H9 (cell line): ENCODE measurements around the gene BAIAP2. TPM values are rescaled to one million over a fixed set of nuclear protein-coding genes. Genes with fewer than 3 reads are reported as not detected.

ENCODE experiments used
- DNase-seq: peaks from one replicate; pipeline ENCODE4 v3.0.0-alpha.2; 2017
- H2AFZ ChIP-seq: one replicate; pipeline ENCODE4 v1.6.1; 2013; ENCODE audit warnings: mild to moderate bottlenecking, low read length, control low read depth, moderate library complexity
- H2AK5ac ChIP-seq: 2 replicates; pipeline ENCODE4 v1.6.1; 2013; ENCODE audit warnings: low read length, control low read depth, mixed read lengths; ENCODE audit not compliant: insufficient read length
- H2BK120ac ChIP-seq: one replicate; pipeline ENCODE4 v1.6.1; 2013; ENCODE audit warnings: low read depth, mild to moderate bottlenecking, low read length, control low read depth, inconsistent platforms; ENCODE audit not compliant: poor library complexity, severe bottlenecking
- H2BK12ac ChIP-seq: 2 replicates; pipeline ENCODE4 v1.6.1; 2013; ENCODE audit warnings: low read length, control low read depth, mixed read lengths, low read depth; ENCODE audit not compliant: insufficient read length
- H2BK15ac ChIP-seq: 2 replicates; pipeline ENCODE4 v1.6.1; 2013; ENCODE audit warnings: low read depth, low read length, control low read depth
- H2BK20ac ChIP-seq: one replicate; pipeline ENCODE4 v1.6.1; 2013; ENCODE audit warnings: low read depth, mild to moderate bottlenecking, low read length, control low read depth, inconsistent platforms; ENCODE audit not compliant: poor library complexity, severe bottlenecking
- H2BK5ac ChIP-seq: 2 replicates; pipeline ENCODE4 v1.6.1; 2013; ENCODE audit warnings: low read length, control low read depth, mixed read lengths; ENCODE audit not compliant: insufficient read length
- H3K14ac ChIP-seq: 2 replicates; pipeline ENCODE4 v1.6.1; 2013; ENCODE audit warnings: low read length, control low read depth; ENCODE audit not compliant: insufficient read depth
- H3K18ac ChIP-seq: 2 replicates; pipeline ENCODE4 v1.6.1; 2013; ENCODE audit warnings: low read depth, mild to moderate bottlenecking, mixed read lengths, low read length, control low read depth; ENCODE audit not compliant: insufficient read length
- H3K23ac ChIP-seq: 2 replicates; pipeline ENCODE4 v1.6.1; 2013; ENCODE audit warnings: low read length, control low read depth, mixed read lengths, low read depth; ENCODE audit not compliant: insufficient read length
- H3K23me2 ChIP-seq: 2 replicates; pipeline ENCODE4 v1.6.1; 2013; ENCODE audit warnings: low read depth, mild to moderate bottlenecking, mixed read lengths, low read length, control low read depth; ENCODE audit not compliant: insufficient read length, poor library complexity, severe bottlenecking
- H3K27ac ChIP-seq: 2 replicates; pipeline ENCODE4 v1.5.1; 2013; ENCODE audit warnings: low read length, control low read depth, mixed read lengths, low read depth; ENCODE audit not compliant: insufficient read length
- H3K27me3 ChIP-seq: 2 replicates; pipeline ENCODE4 v1.6.1; 2013; ENCODE audit warnings: low read length, control low read depth, inconsistent platforms; ENCODE audit not compliant: insufficient read depth
- H3K4ac ChIP-seq: 2 replicates; pipeline ENCODE4 v1.6.1; 2013; ENCODE audit warnings: low read depth, mild to moderate bottlenecking, control low read depth, inconsistent platforms, low read length, moderate library complexity
- H3K4me1 ChIP-seq: 2 replicates; pipeline ENCODE4 v1.6.1; 2013; ENCODE audit warnings: low read length, control low read depth, inconsistent platforms; ENCODE audit not compliant: insufficient read depth
- H3K4me2 ChIP-seq: 2 replicates; pipeline ENCODE4 v1.6.1; 2013; ENCODE audit warnings: low read length, control low read depth, mixed read lengths; ENCODE audit not compliant: insufficient read length, insufficient read depth
- H3K56ac ChIP-seq: 2 replicates; pipeline ENCODE4 v1.6.1; 2013; ENCODE audit warnings: low read depth, mild to moderate bottlenecking, mixed read lengths, low read length, control low read depth; ENCODE audit not compliant: insufficient read length
- H3K79me1 ChIP-seq: 2 replicates; pipeline ENCODE4 v1.6.1; 2013; ENCODE audit warnings: low read depth, mild to moderate bottlenecking, moderate library complexity, low read length, control low read depth, inconsistent platforms; ENCODE audit not compliant: insufficient read depth, poor library complexity, severe bottlenecking
- H3K79me2 ChIP-seq: 2 replicates; pipeline ENCODE4 v1.6.1; 2013; ENCODE audit warnings: low read length, control low read depth, inconsistent platforms; ENCODE audit not compliant: insufficient read depth
- H3K9ac ChIP-seq: 2 replicates; pipeline ENCODE4 v1.6.1; 2013; ENCODE audit warnings: low read length, control low read depth, mixed read lengths; ENCODE audit not compliant: insufficient read length; ENCODE audit errors: extremely low read depth
- H3K9me3 ChIP-seq: one replicate; pipeline ENCODE4 v1.6.1; 2013; ENCODE audit warnings: low read depth, low read length, inconsistent platforms; ENCODE audit not compliant: control insufficient read depth
- H3T11ph ChIP-seq: one replicate; pipeline ENCODE4 v1.6.1; 2013; ENCODE audit warnings: mild to moderate bottlenecking, low read length, control low read depth, inconsistent platforms
- H4K20me1 ChIP-seq: one replicate; pipeline ENCODE4 v1.6.1; 2013; ENCODE audit not compliant: control insufficient read depth, insufficient read length, insufficient read depth
- H4K5ac ChIP-seq: 2 replicates; pipeline ENCODE4 v1.6.1; 2013; ENCODE audit warnings: low read depth, mild to moderate bottlenecking, mixed read lengths, low read length, control low read depth; ENCODE audit not compliant: insufficient read length
- H4K8ac ChIP-seq: replicated peaks from 2 replicates; pipeline ENCODE4 v1.6.1; 2013; ENCODE audit warnings: low read length, control low read depth, mixed read lengths, low read depth; ENCODE audit not compliant: insufficient read length
- H4K91ac ChIP-seq: 2 replicates; pipeline ENCODE4 v1.6.1; 2013; ENCODE audit warnings: low read depth, mild to moderate bottlenecking, moderate library complexity, mixed read lengths, low read length, control low read depth; ENCODE audit not compliant: insufficient read length
- H3K27ac Mint-ChIP-seq, 3 experiments: 2 replicates in 2 of 3; 3 replicates in 1 of 3; pipeline ENCODE4 v1.8.0; 2020 to 2021; ENCODE audit warnings: mixed read lengths in 3 of 3, mild to moderate bottlenecking in 1 of 3, moderate library complexity in 1 of 3
- H3K27me3 Mint-ChIP-seq: 2 replicates; pipeline ENCODE4 v1.8.0; 2021; ENCODE audit warnings: low read depth, mild to moderate bottlenecking, moderate library complexity, mixed read lengths
- H3K36me3 Mint-ChIP-seq, 3 experiments: 2 replicates in 2 of 3; 3 replicates in 1 of 3; pipeline ENCODE4 v1.8.0; 2020 to 2021; ENCODE audit warnings: low read depth in 3 of 3, mixed read lengths in 3 of 3; ENCODE audit not compliant: insufficient read depth in 1 of 3
- H3K4me1 Mint-ChIP-seq, 2 experiments: 2 replicates each; pipeline ENCODE4 v1.8.0; 2020; ENCODE audit warnings: mixed read lengths in 2 of 2
- H3K4me3 Mint-ChIP-seq, 2 experiments: 2 replicates in 1 of 2; 3 replicates in 1 of 2; pipeline ENCODE4 v1.8.0; 2020 to 2021; ENCODE audit warnings: mild to moderate bottlenecking in 2 of 2, mixed read lengths in 2 of 2, moderate library complexity in 1 of 2
- H3K9me3 Mint-ChIP-seq, 2 experiments: 2 replicates in 1 of 2; 3 replicates in 1 of 2; pipeline ENCODE4 v1.8.0; 2020; ENCODE audit warnings: mild to moderate bottlenecking in 2 of 2, mixed read lengths in 2 of 2, moderate library complexity in 1 of 2
- CTCF ChIP-seq: fragments of 200-600 bp; sonication (generic); conservative IDR thresholded peaks from 3 replicates; pipeline ENCODE4 v1.8.0; 2021; ENCODE audit warnings: antibody characterized with exemption, mild to moderate bottlenecking
- WGBS: extraction: QIAGEN DNeasy Blood & Tissue Kit; methylation state at CpG from one replicate; pipeline ENCODE4 v1.1.7; 2013; ENCODE audit warnings: missing lambda C conversion rate, low lambda C conversion rate, mixed read lengths; ENCODE audit not compliant: insufficient read length; ENCODE audit errors: extremely low coverage; 5-methylcytosine and 5-hydroxymethylcytosine counted together
- total RNA-seq: library from RNA; stranded (reverse); gene quantifications from 2 replicates; pipeline ENCODE4 v1.2.1, GENCODE V29; 2021

The BAIAP2 gene
- total RNA-seq, 1 experiment from 2014 or later = 27.8 TPM

DNA sequence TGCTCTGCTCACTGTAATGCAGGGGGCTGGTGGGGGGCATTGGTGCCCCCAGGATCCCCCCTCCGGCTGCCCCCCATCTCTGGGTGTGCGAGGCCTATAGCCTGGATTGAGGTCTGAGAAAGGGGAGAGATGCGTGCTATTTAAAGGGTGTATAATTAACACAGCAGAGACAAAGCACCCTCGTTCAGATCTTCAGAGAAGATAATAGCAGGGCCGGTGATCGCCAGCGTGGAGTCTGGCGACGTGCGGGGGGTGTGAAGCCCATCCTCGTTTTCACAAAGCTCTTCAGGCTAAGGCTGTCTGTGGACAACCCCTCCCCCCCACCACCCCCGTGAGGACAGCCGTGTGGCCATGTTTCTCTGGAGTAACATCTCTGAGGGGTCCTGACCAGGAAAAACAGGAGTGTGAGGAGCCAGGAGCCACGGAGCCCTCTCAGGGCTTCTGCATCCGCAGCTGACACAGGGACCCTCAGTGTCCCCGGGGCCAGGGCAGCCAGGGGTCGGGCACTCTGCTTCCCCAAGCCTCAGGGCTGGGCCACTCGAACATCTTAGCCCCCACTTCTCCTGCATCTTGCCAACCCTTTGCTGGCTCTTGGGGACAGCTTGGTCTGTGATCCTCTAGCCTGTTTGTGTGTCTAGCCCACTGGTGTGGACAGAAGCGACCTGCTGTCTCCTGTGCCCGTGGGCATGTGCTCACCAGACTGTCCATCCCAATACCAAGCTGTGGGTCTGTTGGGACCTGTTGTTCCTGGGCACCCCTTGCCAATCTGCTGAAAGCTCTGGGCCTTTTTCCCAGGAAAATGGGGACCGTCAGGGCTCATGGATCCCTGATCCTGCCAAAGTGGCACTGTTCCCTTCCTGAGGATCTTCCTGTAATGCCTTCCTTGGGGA, 58.9 kb downstream of the BAIAP2 start:
- no peak overlapping the region for H2BK20ac ChIP-seq
- no peak overlapping the region for H2BK5ac ChIP-seq
- no peak overlapping the region for H2BK120ac ChIP-seq
- no peak for TF ChIP-seq CTCF
- no peak for DNase-seq
- Mint-ChIP-seq H3K9me3 (no peaks in the 10 kb centered on the region), H3K4me3 (no peak overlapping the region), H3K27ac (peak overlapping the region; percentile 34 to 94 (median 77); a peak in 5 of 7 replicates), H3K4me1 (peaks cover 36 to 45% of the 10 kb centered on the region in 2 experiments), H3K27me3 (peaks cover 3% of the 10 kb centered on the region; the same call in 1 of the 2 replicates), H3K36me3 (no peaks in the 10 kb centered on the region; a peak in 1 of 7 replicates)
- no peak overlapping the region for H4K5ac ChIP-seq
- no peak overlapping the region for H2AFZ ChIP-seq
- H3K9me3 ChIP-seq = no peaks in the 10 kb centered on the region
- H3K9ac ChIP-seq = no peak overlapping the region
- H3K14ac ChIP-seq = no peak overlapping the region
- no peaks in the 10 kb centered on the region for H4K20me1 ChIP-seq
- H3K23me2 ChIP-seq = no peaks in the 10 kb centered on the region
- H3K4me2 ChIP-seq = no peak overlapping the region
- no peak overlapping the region for H3K27ac ChIP-seq
- H3K18ac ChIP-seq = no peak overlapping the region
- no peak overlapping the region for H2AK5ac ChIP-seq
- H3K56ac ChIP-seq = no peak overlapping the region
- H2BK12ac ChIP-seq = no peak overlapping the region
- H3K27me3 ChIP-seq = no peaks in the 10 kb centered on the region
- no peak overlapping the region for H4K91ac ChIP-seq
- no peak overlapping the region for H4K8ac ChIP-seq
- no CpG with 5 or more reads among the region's 21 CpGs for WGBS
- no peak overlapping the region for H2BK15ac ChIP-seq
- H3K4me1 ChIP-seq = no peaks in the 10 kb centered on the region; the same call in 1 of the 2 replicates
- no peaks in the 10 kb centered on the region for H3K79me1 ChIP-seq
- no peak overlapping the region for H3K23ac ChIP-seq
- H3K79me2 ChIP-seq = no peaks in the 10 kb centered on the region
- no peak overlapping the region for H3T11ph ChIP-seq
- no peak overlapping the region for H3K4ac ChIP-seq
